Measurements from ENCODE around the gene USP6. TPM values are rescaled to one million over a fixed set of nuclear protein-coding genes. Genes with fewer than 3 reads are reported as not detected.
"Not testable (repeated sequence)": the region's sequence is repeated elsewhere in the genome, so short reads cannot be mapped to it uniquely, and the experiment has no call there.

Gene USP6
- total RNA-seq, 1 experiment from 2014 or later: not detected

- no peak for DNase-seq (ENCODE audit: low read depth)
Measured at GRCh38 chr17:5135726-5136579, 20.1 kb downstream of the USP6 start.

GRCh38 chr17:5136580-5137412 lies 21.0 kb downstream of the USP6 start:
- DNase-seq (ENCODE audit: low read depth): not testable (repeated sequence)

GRCh38 chr17:5137511-5138197 lies 21.8 kb downstream of the USP6 start:
- not testable (repeated sequence) for DNase-seq (ENCODE audit: low read depth)

- not testable (repeated sequence) for DNase-seq (ENCODE audit: low read depth)
Measured at GRCh38 chr17:5138198-5138544, 22.3 kb downstream of the USP6 start.

- DNase-seq (ENCODE audit: low read depth): no peak
Measured at GRCh38 chr17:5138616-5139457, 23.0 kb downstream of the USP6 start.

GRCh38 chr17:5139458-5139732 lies 23.6 kb downstream of the USP6 start:
- no peak for DNase-seq (ENCODE audit: low read depth)

GRCh38 chr17:5142877-5143276 lies 27.0 kb downstream of the USP6 start:
- DNase-seq (ENCODE audit: low read depth): not testable (repeated sequence)

GRCh38 chr17:5146122-5146521 lies 30.3 kb downstream of the USP6 start:
- DNase-seq (ENCODE audit: low read depth): not testable (repeated sequence)

GRCh38 chr17:5160702-5161101 lies 44.9 kb downstream of the USP6 start:
- not testable (repeated sequence) for DNase-seq (ENCODE audit: low read depth)

GRCh38 chr17:5161793-5162192 lies 46.0 kb downstream of the USP6 start:
- not testable (repeated sequence) for DNase-seq (ENCODE audit: low read depth)

GRCh38 chr17:5164436-5164835 lies 48.6 kb downstream of the USP6 start:
- no peak for DNase-seq (ENCODE audit: low read depth)

GRCh38 chr17:5165791-5166564 lies 50.1 kb downstream of the USP6 start:
- peak; percentile 14 for DNase-seq (ENCODE audit: low read depth)

GRCh38 chr17:5175027-5175426 lies 59.2 kb downstream of the USP6 start:
- DNase-seq (ENCODE audit: low read depth): not testable (repeated sequence)

GRCh38 chr17:5179003-5179402 lies 63.2 kb downstream of the USP6 start:
- no peak for DNase-seq (ENCODE audit: low read depth)

- no peak for DNase-seq (ENCODE audit: low read depth)
Measured at GRCh38 chr17:5181509-5182305, 65.9 kb downstream of the USP6 start.

GRCh38 chr17:5182597-5183409 lies 67.0 kb downstream of the USP6 start:
- no peak for DNase-seq (ENCODE audit: low read depth)

GRCh38 chr17:5183410-5183793 lies 67.6 kb downstream of the USP6 start:
- no peak for DNase-seq (ENCODE audit: low read depth)

GRCh38 chr17:5184288-5184687 lies 68.5 kb downstream of the USP6 start:
- DNase-seq (ENCODE audit: low read depth): no peak

Data from Daoy (cell line).